ENCODE data around the gene FBN1.

FBN1 gene

GRCh38 chr15:48682942-48683651 is 37.6 kb upstream of the FBN1 start:
- no peak for DNase-seq (ENCODE audit: low spot score)
- WGBS, 2 donors (ENCODE audit: extremely low coverage in 2 of 2, insufficient read length in 2 of 2, insufficient replicate concordance in 1 of 2): no CpG with 5 or more reads among the region's 2 CpGs

GRCh38 chr15:48681353-48681752 is 35.8 kb upstream of the FBN1 start:
- no peak overlapping the region for H2BK12ac ChIP-seq (ENCODE audit: low read length)
- H3K9ac ChIP-seq (ENCODE audit: low read depth, low read length, poor library complexity): no peak overlapping the region
- no peaks in the 10 kb centered on the region for H3K4me1 ChIP-seq (ENCODE audit: control insufficient read depth in 2 of 2, insufficient read depth in 1 of 2, low read depth in 1 of 2, low read length in 2 of 2)
- no peaks in the 10 kb centered on the region for H3K36me3 ChIP-seq (replicated peaks in 1 of 2; ENCODE audit: control insufficient read depth in 2 of 2, insufficient read depth in 2 of 2, low read length in 2 of 2)
- no peak overlapping the region for H3K4me2 ChIP-seq (ENCODE audit: insufficient read depth, low read length, poor library complexity, severe bottlenecking)
- no peak overlapping the region for H4K8ac ChIP-seq (ENCODE audit: low read depth, low read length)
- H4K91ac ChIP-seq (ENCODE audit: low read depth, low read length, poor library complexity): no peak overlapping the region
- H2AFZ ChIP-seq (ENCODE audit: low read length): no peak overlapping the region
- H3K9me3 ChIP-seq (replicated peaks in 1 of 2; ENCODE audit: control insufficient read depth in 2 of 2, insufficient read depth in 1 of 2, low read depth in 1 of 2, low read length in 2 of 2): no peaks in the 10 kb centered on the region
- no peaks in the 10 kb centered on the region for H3K79me1 ChIP-seq (ENCODE audit: low read depth, low read length)
- no peak overlapping the region for H2AK5ac ChIP-seq (ENCODE audit: low read depth, low read length)
- H2BK120ac ChIP-seq (ENCODE audit: low read depth, low read length): no peak overlapping the region
- H2BK15ac ChIP-seq (ENCODE audit: low read length): no peak overlapping the region
- H3K4me3 ChIP-seq (ENCODE audit: low read length in 2 of 2): no peak overlapping the region
- H2BK5ac ChIP-seq (ENCODE audit: low read length): no peak overlapping the region
- no peak overlapping the region for H3K27ac ChIP-seq (replicated peaks; ENCODE audit: low read length)
- no peak overlapping the region for H3K14ac ChIP-seq (ENCODE audit: low read length)
- WGBS, 2 donors (ENCODE audit: extremely low coverage in 2 of 2, insufficient read length in 2 of 2, insufficient replicate concordance in 1 of 2): no CpG with 5 or more reads among the region's 3 CpGs
- H3K18ac ChIP-seq (ENCODE audit: low read length): no peak overlapping the region
- H3K23ac ChIP-seq (ENCODE audit: low read depth, low read length, poor library complexity): no peak overlapping the region
- no peak overlapping the region for H3K4ac ChIP-seq (ENCODE audit: low read length)
- no peak for DNase-seq (ENCODE audit: low spot score)
- H3K27me3 ChIP-seq (ENCODE audit: control insufficient read depth in 3 of 3, insufficient read depth in 3 of 3, low read depth in 1 of 3, low read length in 3 of 3): no peaks in the 10 kb centered on the region

More at GRCh38 chr15:48682942-48683651, 37.6 kb upstream of the FBN1 start:
- no peak overlapping the region for H3K23ac ChIP-seq (ENCODE audit: low read depth, low read length, poor library complexity)
- H3K4me1 ChIP-seq (ENCODE audit: control insufficient read depth in 2 of 2, insufficient read depth in 1 of 2, low read depth in 1 of 2, low read length in 2 of 2): no peaks in the 10 kb centered on the region
- no peaks in the 10 kb centered on the region for H3K27me3 ChIP-seq (ENCODE audit: control insufficient read depth in 3 of 3, insufficient read depth in 3 of 3, low read depth in 1 of 3, low read length in 3 of 3)
- no peak overlapping the region for H3K9ac ChIP-seq (ENCODE audit: low read depth, low read length, poor library complexity)
- no peak overlapping the region for H2BK15ac ChIP-seq (ENCODE audit: low read length)
- H3K79me1 ChIP-seq (ENCODE audit: low read depth, low read length): no peaks in the 10 kb centered on the region
- no peak overlapping the region for H3K4ac ChIP-seq (ENCODE audit: low read length)
- no peak overlapping the region for H2BK5ac ChIP-seq (ENCODE audit: low read length)
- H2BK12ac ChIP-seq (ENCODE audit: low read length): no peak overlapping the region
- H3K4me2 ChIP-seq (ENCODE audit: insufficient read depth, low read length, poor library complexity, severe bottlenecking): no peak overlapping the region
- H3K27ac ChIP-seq (replicated peaks; ENCODE audit: low read length): no peak overlapping the region
- H3K14ac ChIP-seq (ENCODE audit: low read length): no peak overlapping the region
- no peak overlapping the region for H4K8ac ChIP-seq (ENCODE audit: low read depth, low read length)
- no peak overlapping the region for H2AK5ac ChIP-seq (ENCODE audit: low read depth, low read length)
- H3K4me3 ChIP-seq (ENCODE audit: low read length in 2 of 2): no peak overlapping the region
- no peak overlapping the region for H3K18ac ChIP-seq (ENCODE audit: low read length)
- H2BK120ac ChIP-seq (ENCODE audit: low read depth, low read length): no peak overlapping the region
- no peak overlapping the region for H2AFZ ChIP-seq (ENCODE audit: low read length)
- no peak overlapping the region for H4K91ac ChIP-seq (ENCODE audit: low read depth, low read length, poor library complexity)
- H3K9me3 ChIP-seq (replicated peaks in 1 of 2; ENCODE audit: control insufficient read depth in 2 of 2, insufficient read depth in 1 of 2, low read depth in 1 of 2, low read length in 2 of 2): no peaks in the 10 kb centered on the region
- H3K36me3 ChIP-seq (replicated peaks in 1 of 2; ENCODE audit: control insufficient read depth in 2 of 2, insufficient read depth in 2 of 2, low read length in 2 of 2): no peaks in the 10 kb centered on the region

DNA sequence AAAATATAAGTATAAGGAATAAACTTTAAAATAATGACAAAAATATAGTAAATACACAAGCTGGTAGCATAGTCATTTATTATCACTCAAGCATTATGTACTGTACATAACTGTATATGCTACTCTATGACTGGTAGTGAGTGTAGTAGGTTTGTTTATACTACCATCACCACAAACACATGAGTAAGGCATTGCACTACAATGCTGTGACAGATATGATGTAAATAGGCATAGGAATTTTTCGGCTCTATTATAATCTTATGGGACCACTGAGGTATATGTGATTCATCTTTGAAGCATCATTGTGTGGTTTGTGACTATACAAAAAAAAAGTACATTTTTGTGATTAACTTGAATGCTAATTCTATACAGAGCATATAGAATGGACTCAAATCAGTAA is 35.3 kb upstream of the FBN1 start:
- no peaks in the 10 kb centered on the region for H3K36me3 ChIP-seq (replicated peaks in 1 of 2; ENCODE audit: control insufficient read depth in 2 of 2, insufficient read depth in 2 of 2, low read length in 2 of 2)
- WGBS, 2 donors (ENCODE audit: extremely low coverage in 2 of 2, insufficient read length in 2 of 2, insufficient replicate concordance in 1 of 2): no CpG with 5 or more reads among the region's 1 CpG
- H3K4me2 ChIP-seq (ENCODE audit: insufficient read depth, low read length, poor library complexity, severe bottlenecking): no peak overlapping the region
- H2BK12ac ChIP-seq (ENCODE audit: low read length): no peak overlapping the region
- no peak overlapping the region for H3K27ac ChIP-seq (replicated peaks; ENCODE audit: low read length)
- no peak overlapping the region for H4K91ac ChIP-seq (ENCODE audit: low read depth, low read length, poor library complexity)
- H3K4ac ChIP-seq (ENCODE audit: low read length): no peak overlapping the region
- H2BK5ac ChIP-seq (ENCODE audit: low read length): no peak overlapping the region
- no peaks in the 10 kb centered on the region for H3K9me3 ChIP-seq (replicated peaks in 1 of 2; ENCODE audit: control insufficient read depth in 2 of 2, insufficient read depth in 1 of 2, low read depth in 1 of 2, low read length in 2 of 2)
- no peak overlapping the region for H3K18ac ChIP-seq (ENCODE audit: low read length)
- H3K4me3 ChIP-seq (ENCODE audit: low read length in 2 of 2): no peak overlapping the region
- no peak overlapping the region for H3K14ac ChIP-seq (ENCODE audit: low read length)
- H3K4me1 ChIP-seq (ENCODE audit: control insufficient read depth in 2 of 2, insufficient read depth in 1 of 2, low read depth in 1 of 2, low read length in 2 of 2): no peaks in the 10 kb centered on the region
- no peak for DNase-seq (ENCODE audit: low spot score)
- H2BK120ac ChIP-seq (ENCODE audit: low read depth, low read length): no peak overlapping the region
- no peaks in the 10 kb centered on the region for H3K27me3 ChIP-seq (ENCODE audit: control insufficient read depth in 3 of 3, insufficient read depth in 3 of 3, low read depth in 1 of 3, low read length in 3 of 3)
- no peak overlapping the region for H2AK5ac ChIP-seq (ENCODE audit: low read depth, low read length)
- H2BK15ac ChIP-seq (ENCODE audit: low read length): no peak overlapping the region
- no peaks in the 10 kb centered on the region for H3K79me1 ChIP-seq (ENCODE audit: low read depth, low read length)
- H4K8ac ChIP-seq (ENCODE audit: low read depth, low read length): no peak overlapping the region
- no peak overlapping the region for H2AFZ ChIP-seq (ENCODE audit: low read length)
- H3K23ac ChIP-seq (ENCODE audit: low read depth, low read length, poor library complexity): no peak overlapping the region
- no peak overlapping the region for H3K9ac ChIP-seq (ENCODE audit: low read depth, low read length, poor library complexity)

DNA sequence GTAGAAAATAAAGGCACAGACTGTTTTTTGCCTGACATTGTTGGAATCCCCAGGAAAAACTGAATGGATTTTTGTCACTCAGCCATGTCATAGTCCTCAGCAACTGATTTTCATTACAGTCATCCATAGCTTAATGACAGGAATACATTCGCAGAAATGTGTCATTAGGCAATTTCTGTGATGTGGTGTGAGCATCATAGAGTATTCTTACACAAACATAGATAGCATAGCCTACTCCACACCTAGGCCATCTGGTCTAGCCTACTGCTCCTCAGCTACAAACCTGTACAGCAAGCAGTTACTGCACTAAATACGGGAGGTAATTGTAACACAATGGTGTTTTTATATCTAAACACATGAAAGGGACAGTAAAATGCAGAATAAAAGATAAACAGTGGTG is 34.4 kb upstream of the FBN1 start:
- Histone ChIP-seq H3K14ac (ENCODE audit: low read length) (no peak overlapping the region), H3K9ac (ENCODE audit: low read depth, low read length, poor library complexity) (no peak overlapping the region), H3K27me3 (ENCODE audit: control insufficient read depth in 3 of 3, insufficient read depth in 3 of 3, low read depth in 1 of 3, low read length in 3 of 3) (no peaks in the 10 kb centered on the region), H4K8ac (ENCODE audit: low read depth, low read length) (no peak overlapping the region), H4K91ac (ENCODE audit: low read depth, low read length, poor library complexity) (no peak overlapping the region), H2AFZ (ENCODE audit: low read length) (no peak overlapping the region), H3K27ac (replicated peaks; ENCODE audit: low read length) (no peak overlapping the region), H2BK15ac (ENCODE audit: low read length) (no peak overlapping the region), H3K9me3 (replicated peaks in 1 of 2; ENCODE audit: control insufficient read depth in 2 of 2, insufficient read depth in 1 of 2, low read depth in 1 of 2, low read length in 2 of 2) (no peaks in the 10 kb centered on the region), H3K79me1 (ENCODE audit: low read depth, low read length) (no peaks in the 10 kb centered on the region), H2BK120ac (ENCODE audit: low read depth, low read length) (no peak overlapping the region), H3K4ac (ENCODE audit: low read length) (no peak overlapping the region), H3K36me3 (replicated peaks in 1 of 2; ENCODE audit: control insufficient read depth in 2 of 2, insufficient read depth in 2 of 2, low read length in 2 of 2) (no peaks in the 10 kb centered on the region), H3K4me2 (ENCODE audit: insufficient read depth, low read length, poor library complexity, severe bottlenecking) (no peak overlapping the region), H3K4me1 (ENCODE audit: control insufficient read depth in 2 of 2, insufficient read depth in 1 of 2, low read depth in 1 of 2, low read length in 2 of 2) (no peaks in the 10 kb centered on the region), H2BK5ac (ENCODE audit: low read length) (no peak overlapping the region), H3K4me3 (ENCODE audit: low read length in 2 of 2) (no peak overlapping the region), H3K23ac (ENCODE audit: low read depth, low read length, poor library complexity) (no peak overlapping the region), H2BK12ac (ENCODE audit: low read length) (no peak overlapping the region), H2AK5ac (ENCODE audit: low read depth, low read length) (no peak overlapping the region), H3K18ac (ENCODE audit: low read length) (no peak overlapping the region)
- WGBS, 2 donors (ENCODE audit: extremely low coverage in 2 of 2, insufficient read length in 2 of 2, insufficient replicate concordance in 1 of 2): no CpG with 5 or more reads among the region's 2 CpGs
- no peak for DNase-seq (ENCODE audit: low spot score)
